H1 (cell line): Measurements from ENCODE around the gene YTHDC2. TPM values are rescaled to one million over a fixed set of nuclear protein-coding genes. Genes with fewer than 3 reads are reported as not detected.

ENCODE experiments used
- KDM4A ChIP-seq: IDR thresholded peaks from one replicate; pipeline ENCODE4 v1.7.1; 2012; ENCODE audit warnings: low read depth, mild to moderate bottlenecking, moderate library complexity, low read length, inconsistent platforms; ENCODE audit not compliant: severe bottlenecking
- MAFK ChIP-seq: IDR thresholded peaks from 2 replicates; pipeline ENCODE4 v1.6.1; 2012; ENCODE audit warnings: low read depth, mild to moderate bottlenecking, improper control_type of control experiment, low read length
- RXRA ChIP-seq: IDR thresholded peaks from 2 replicates; pipeline ENCODE4 v1.6.1; 2011; ENCODE audit warnings: low read depth, mild to moderate bottlenecking, low read length, moderate library complexity; ENCODE audit not compliant: insufficient read depth
- SAP30 ChIP-seq: fragments of 300-600 bp; sonication (generic); IDR thresholded peaks from 2 replicates; pipeline ENCODE4 v1.7.1; 2012; ENCODE audit warnings: low read length, moderate library complexity, mild to moderate bottlenecking, inconsistent platforms; ENCODE audit not compliant: insufficient read depth, insufficient replicate concordance
- TBP ChIP-seq: IDR thresholded peaks from 2 replicates; pipeline ENCODE4 v1.6.1; 2011; ENCODE audit warnings: low read depth, low read length, improper control_type of control experiment
- polyA plus RNA-seq, 7 experiments: library from polyadenylated mRNA; depleted of rRNA in 3 of 7; stranded (reverse) in 5 of 7; unstranded in 2 of 7; fragments of >200 nt in 5 of 7; fragments of 200-250 nt in 2 of 7; gene quantifications; 1 replicate in 5 of 7; 2 replicates in 1 of 7; 4 replicates in 1 of 7; pipeline versions ENCODE4 v1.2.1 to v1.2.3, GENCODE V29; 2011 to 2013; ENCODE audit warnings: missing spikeins in 2 of 7, mixed read lengths in 2 of 7
- total RNA-seq: library from RNA; stranded (reverse); fragmentation: NEBNext Ultra II Directional; extraction: Animal tissue kit (Norgen Biotek cat#: 25700); gene quantifications from 2 replicates; pipeline ENCODE4 v1.2.1, GENCODE V29; 2021
- TF ChIP-seq, protein P1 (sequence below): fragments of 300-600 bp; sonication (generic); IDR thresholded peaks from 2 replicates; pipeline ENCODE4 v1.7.1; 2012; ENCODE audit warnings: low read length, moderate library complexity, mild to moderate bottlenecking, inconsistent platforms; ENCODE audit not compliant: insufficient replicate concordance

The YTHDC2 gene
- total and polyA plus RNA-seq, 2 of the 8 experiments (the other 6 are each of a cell fraction or from before 2014, with no cell fraction given), result 4.3 to 20.1 TPM

DNA sequence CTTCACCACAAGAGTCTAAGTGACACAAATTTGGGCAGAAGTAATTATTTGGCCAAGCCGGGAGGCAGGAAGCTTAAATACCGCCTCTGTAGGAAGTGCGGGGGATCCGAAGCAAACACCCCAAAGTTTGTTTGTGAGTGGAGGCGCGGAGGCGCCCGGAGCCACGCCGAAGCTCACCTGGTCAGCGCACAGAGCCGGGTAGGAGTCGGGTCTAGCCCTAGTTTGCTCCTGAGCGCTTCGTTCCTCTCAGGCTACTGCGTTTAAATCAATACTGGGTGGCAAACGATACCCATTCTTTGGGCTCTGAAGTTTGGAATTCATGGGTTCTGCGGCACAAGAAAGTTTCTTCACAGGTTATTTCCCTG lies 26.1 kb upstream of the YTHDC2 start (continued):
- TF ChIP-seq RXRA (no peak), TBP (0 out of 2 replicates have a peak, but pooled peaks have one; percentile 3), KDM4A (peak; percentile 48), MAFK (no peak), SAP30 (no peak)
- TF ChIP-seq, protein P1, sequence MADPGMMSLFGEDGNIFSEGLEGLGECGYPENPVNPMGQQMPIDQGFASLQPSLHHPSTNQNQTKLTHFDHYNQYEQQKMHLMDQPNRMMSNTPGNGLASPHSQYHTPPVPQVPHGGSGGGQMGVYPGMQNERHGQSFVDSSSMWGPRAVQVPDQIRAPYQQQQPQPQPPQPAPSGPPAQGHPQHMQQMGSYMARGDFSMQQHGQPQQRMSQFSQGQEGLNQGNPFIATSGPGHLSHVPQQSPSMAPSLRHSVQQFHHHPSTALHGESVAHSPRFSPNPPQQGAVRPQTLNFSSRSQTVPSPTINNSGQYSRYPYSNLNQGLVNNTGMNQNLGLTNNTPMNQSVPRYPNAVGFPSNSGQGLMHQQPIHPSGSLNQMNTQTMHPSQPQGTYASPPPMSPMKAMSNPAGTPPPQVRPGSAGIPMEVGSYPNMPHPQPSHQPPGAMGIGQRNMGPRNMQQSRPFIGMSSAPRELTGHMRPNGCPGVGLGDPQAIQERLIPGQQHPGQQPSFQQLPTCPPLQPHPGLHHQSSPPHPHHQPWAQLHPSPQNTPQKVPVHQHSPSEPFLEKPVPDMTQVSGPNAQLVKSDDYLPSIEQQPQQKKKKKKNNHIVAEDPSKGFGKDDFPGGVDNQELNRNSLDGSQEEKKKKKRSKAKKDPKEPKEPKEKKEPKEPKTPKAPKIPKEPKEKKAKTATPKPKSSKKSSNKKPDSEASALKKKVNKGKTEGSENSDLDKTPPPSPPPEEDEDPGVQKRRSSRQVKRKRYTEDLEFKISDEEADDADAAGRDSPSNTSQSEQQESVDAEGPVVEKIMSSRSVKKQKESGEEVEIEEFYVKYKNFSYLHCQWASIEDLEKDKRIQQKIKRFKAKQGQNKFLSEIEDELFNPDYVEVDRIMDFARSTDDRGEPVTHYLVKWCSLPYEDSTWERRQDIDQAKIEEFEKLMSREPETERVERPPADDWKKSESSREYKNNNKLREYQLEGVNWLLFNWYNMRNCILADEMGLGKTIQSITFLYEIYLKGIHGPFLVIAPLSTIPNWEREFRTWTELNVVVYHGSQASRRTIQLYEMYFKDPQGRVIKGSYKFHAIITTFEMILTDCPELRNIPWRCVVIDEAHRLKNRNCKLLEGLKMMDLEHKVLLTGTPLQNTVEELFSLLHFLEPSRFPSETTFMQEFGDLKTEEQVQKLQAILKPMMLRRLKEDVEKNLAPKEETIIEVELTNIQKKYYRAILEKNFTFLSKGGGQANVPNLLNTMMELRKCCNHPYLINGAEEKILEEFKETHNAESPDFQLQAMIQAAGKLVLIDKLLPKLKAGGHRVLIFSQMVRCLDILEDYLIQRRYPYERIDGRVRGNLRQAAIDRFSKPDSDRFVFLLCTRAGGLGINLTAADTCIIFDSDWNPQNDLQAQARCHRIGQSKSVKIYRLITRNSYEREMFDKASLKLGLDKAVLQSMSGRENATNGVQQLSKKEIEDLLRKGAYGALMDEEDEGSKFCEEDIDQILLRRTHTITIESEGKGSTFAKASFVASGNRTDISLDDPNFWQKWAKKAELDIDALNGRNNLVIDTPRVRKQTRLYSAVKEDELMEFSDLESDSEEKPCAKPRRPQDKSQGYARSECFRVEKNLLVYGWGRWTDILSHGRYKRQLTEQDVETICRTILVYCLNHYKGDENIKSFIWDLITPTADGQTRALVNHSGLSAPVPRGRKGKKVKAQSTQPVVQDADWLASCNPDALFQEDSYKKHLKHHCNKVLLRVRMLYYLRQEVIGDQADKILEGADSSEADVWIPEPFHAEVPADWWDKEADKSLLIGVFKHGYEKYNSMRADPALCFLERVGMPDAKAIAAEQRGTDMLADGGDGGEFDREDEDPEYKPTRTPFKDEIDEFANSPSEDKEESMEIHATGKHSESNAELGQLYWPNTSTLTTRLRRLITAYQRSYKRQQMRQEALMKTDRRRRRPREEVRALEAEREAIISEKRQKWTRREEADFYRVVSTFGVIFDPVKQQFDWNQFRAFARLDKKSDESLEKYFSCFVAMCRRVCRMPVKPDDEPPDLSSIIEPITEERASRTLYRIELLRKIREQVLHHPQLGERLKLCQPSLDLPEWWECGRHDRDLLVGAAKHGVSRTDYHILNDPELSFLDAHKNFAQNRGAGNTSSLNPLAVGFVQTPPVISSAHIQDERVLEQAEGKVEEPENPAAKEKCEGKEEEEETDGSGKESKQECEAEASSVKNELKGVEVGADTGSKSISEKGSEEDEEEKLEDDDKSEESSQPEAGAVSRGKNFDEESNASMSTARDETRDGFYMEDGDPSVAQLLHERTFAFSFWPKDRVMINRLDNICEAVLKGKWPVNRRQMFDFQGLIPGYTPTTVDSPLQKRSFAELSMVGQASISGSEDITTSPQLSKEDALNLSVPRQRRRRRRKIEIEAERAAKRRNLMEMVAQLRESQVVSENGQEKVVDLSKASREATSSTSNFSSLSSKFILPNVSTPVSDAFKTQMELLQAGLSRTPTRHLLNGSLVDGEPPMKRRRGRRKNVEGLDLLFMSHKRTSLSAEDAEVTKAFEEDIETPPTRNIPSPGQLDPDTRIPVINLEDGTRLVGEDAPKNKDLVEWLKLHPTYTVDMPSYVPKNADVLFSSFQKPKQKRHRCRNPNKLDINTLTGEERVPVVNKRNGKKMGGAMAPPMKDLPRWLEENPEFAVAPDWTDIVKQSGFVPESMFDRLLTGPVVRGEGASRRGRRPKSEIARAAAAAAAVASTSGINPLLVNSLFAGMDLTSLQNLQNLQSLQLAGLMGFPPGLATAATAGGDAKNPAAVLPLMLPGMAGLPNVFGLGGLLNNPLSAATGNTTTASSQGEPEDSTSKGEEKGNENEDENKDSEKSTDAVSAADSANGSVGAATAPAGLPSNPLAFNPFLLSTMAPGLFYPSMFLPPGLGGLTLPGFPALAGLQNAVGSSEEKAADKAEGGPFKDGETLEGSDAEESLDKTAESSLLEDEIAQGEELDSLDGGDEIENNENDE, result no peak
